Stimulated activated effector memory CD8-positive, alpha-beta T cell treated with anti-CD3 and anti-CD28 coated beads, Interleukin-12 subunit alpha, Interleukin-12 subunit beta, amount 100 ng/mL, for 72 hours (primary cell): ENCODE results near the gene PCDHB16.
"Not testable (repeated sequence)": the region's sequence is repeated elsewhere in the genome, so short reads cannot be mapped to it uniquely, and the experiment has no call there.

Experiments
- ATAC-seq: fragments of 150-1000 bp; cut with Tn5 transposase; 2 replicates; pipeline ENCODE4 v1.10.0; 2021
- DNase-seq, 2 donors: peaks; one replicate each; pipeline ENCODE4 v3.0.0; 2021 to 2022; ENCODE audit warnings: low spot score in 2 of 2
- H3K27ac Mint-ChIP-seq: one replicate; pipeline ENCODE4 v1.8.0; 2022; ENCODE audit warnings: mild to moderate bottlenecking, mixed read lengths
- H3K36me3 Mint-ChIP-seq: one replicate; pipeline ENCODE4 v1.8.0; 2022; ENCODE audit warnings: mild to moderate bottlenecking, mixed read lengths
- H3K4me1 Mint-ChIP-seq: one replicate; pipeline ENCODE4 v1.8.0; 2022; ENCODE audit warnings: mixed read lengths
- H3K4me3 Mint-ChIP-seq: one replicate; pipeline ENCODE4 v1.8.0; 2022; ENCODE audit warnings: mild to moderate bottlenecking, mixed read lengths
- H3K9me3 Mint-ChIP-seq: one replicate; pipeline ENCODE4 v1.8.0; 2022; ENCODE audit warnings: mixed read lengths

Gene PCDHB16

DNA sequence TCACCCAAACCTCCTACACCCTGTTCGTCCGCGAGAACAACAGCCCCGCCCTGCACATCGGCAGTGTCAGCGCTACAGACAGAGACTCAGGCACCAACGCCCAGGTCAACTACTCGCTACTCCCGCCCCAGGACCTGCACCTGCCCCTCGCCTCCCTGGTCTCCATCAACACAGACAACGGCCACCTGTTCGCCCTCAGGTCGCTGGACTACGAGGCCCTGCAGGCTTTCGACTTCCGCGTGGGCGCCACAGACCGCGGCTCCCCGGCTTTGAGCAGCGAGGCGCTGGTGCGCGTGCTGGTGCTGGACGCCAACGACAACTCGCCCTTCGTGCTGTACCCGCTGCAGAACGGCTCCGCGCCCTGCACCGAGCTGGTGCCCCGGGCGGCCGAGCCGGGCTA lies 18.9 kb downstream of the PCDHB16 start:
- not testable (repeated sequence) for H3K4me3 Mint-ChIP-seq, H3K4me1 Mint-ChIP-seq, H3K27ac Mint-ChIP-seq, DNase-seq, ATAC-seq, H3K36me3 Mint-ChIP-seq
- peaks cover 11% of the 10 kb centered on the region for H3K9me3 Mint-ChIP-seq

DNA sequence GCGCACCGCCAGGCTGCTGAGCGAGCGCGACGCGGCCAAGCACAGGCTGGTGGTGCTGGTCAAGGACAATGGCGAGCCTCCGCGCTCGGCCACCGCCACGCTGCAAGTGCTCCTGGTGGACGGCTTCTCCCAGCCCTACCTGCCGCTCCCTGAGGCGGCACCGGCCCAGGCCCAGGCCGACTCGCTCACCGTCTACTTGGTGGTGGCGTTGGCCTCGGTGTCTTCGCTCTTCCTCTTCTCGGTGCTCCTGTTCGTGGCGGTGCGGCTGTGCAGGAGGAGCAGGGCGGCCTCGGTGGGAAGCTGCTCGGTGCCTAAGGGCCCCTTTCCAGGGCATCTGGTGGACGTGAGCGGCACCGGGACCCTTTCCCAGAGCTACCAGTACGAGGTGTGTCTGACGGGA lies 19.5 kb downstream of the PCDHB16 start:
- not testable (repeated sequence) for DNase-seq, H3K4me3 Mint-ChIP-seq, H3K9me3 Mint-ChIP-seq, H3K27ac Mint-ChIP-seq, ATAC-seq, H3K36me3 Mint-ChIP-seq, H3K4me1 Mint-ChIP-seq

DNA sequence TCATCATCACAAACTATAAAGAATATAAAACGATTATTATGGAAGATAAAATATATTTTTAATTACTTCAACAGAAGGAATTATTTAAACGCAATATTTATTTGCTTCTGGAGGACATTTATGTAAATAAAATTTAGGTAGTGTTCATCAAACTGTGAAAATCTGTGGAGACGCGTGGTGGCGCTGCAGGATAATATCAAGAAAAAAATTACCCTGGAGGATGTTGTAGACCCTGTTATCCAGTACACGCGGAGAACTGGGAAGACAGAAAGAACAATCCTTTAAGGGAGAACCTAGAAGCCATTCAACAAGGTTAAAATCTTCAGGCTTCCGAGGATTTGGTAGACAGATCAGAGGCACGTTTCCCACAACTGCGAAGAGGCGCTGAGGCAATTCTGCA lies 26.3 kb downstream of the PCDHB16 start, which contains the start of gene PCDHB12:
Gene PCDHB12 (plus strand): TSS at position 242 of the 400 bp plus-strand sequence. CDS start 189 bp downstream, outside the sequence.
- H3K27ac Mint-ChIP-seq = no peak within 1 kb of the TSS
- no peaks in the 10 kb centered on the region for H3K4me1 Mint-ChIP-seq
- H3K4me3 Mint-ChIP-seq = no peak within 1 kb of the TSS
- no peaks in the 10 kb centered on the region for H3K36me3 Mint-ChIP-seq
- ATAC-seq = no peak
- H3K9me3 Mint-ChIP-seq = no peaks in the 10 kb centered on the region
- DNase-seq = no peak

- DNase-seq, H3K27ac Mint-ChIP-seq, H3K4me1 Mint-ChIP-seq, H3K9me3 Mint-ChIP-seq, H3K4me3 Mint-ChIP-seq, H3K36me3 Mint-ChIP-seq, ATAC-seq: not testable (repeated sequence)
Measured at GRCh38 chr5:141210281-141210680, 28.1 kb downstream of the PCDHB16 start.

DNA sequence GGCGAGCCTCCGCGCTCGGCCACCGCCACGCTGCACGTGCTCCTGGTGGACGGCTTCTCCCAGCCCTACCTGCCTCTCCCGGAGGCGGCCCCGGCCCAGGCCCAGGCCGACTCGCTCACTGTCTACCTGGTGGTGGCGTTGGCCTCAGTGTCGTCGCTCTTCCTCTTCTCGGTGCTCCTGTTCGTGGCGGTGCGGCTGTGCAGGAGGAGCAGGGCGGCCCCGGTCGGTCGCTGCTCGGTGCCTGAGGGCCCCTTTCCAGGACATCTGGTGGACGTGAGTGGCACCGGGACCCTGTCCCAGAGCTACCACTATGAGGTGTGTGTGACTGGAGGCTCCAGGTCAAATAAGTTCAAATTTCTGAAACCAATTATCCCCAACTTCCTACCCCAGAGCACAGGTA lies 28.7 kb downstream of the PCDHB16 start:
- not testable (repeated sequence) for H3K9me3 Mint-ChIP-seq, H3K27ac Mint-ChIP-seq, H3K4me3 Mint-ChIP-seq, DNase-seq, H3K4me1 Mint-ChIP-seq, H3K36me3 Mint-ChIP-seq, ATAC-seq

- ATAC-seq, H3K9me3 Mint-ChIP-seq, H3K4me1 Mint-ChIP-seq, H3K4me3 Mint-ChIP-seq, H3K36me3 Mint-ChIP-seq, H3K27ac Mint-ChIP-seq, DNase-seq: not testable (repeated sequence)
Measured at GRCh38 chr5:141213656-141214339, 31.6 kb downstream of the PCDHB16 start, which contains the start of gene PCDHB13. PCDHB13 (plus strand) TSS chr5:141213919; CDS start chr5:141214124, 205 bp downstream.

GRCh38 chr5:141214583-141214982 lies 32.4 kb downstream of the PCDHB16 start:
- H3K36me3 Mint-ChIP-seq, ATAC-seq: not testable (repeated sequence)

GRCh38 chr5:141215504-141215903 lies 33.3 kb downstream of the PCDHB16 start:
- not testable (repeated sequence) for H3K4me3 Mint-ChIP-seq, H3K4me1 Mint-ChIP-seq, H3K9me3 Mint-ChIP-seq

More at GRCh38 chr5:141214583-141214982, 32.4 kb downstream of the PCDHB16 start:
- not testable (repeated sequence) for H3K4me3 Mint-ChIP-seq, H3K27ac Mint-ChIP-seq, DNase-seq, H3K9me3 Mint-ChIP-seq, H3K4me1 Mint-ChIP-seq

DNA sequence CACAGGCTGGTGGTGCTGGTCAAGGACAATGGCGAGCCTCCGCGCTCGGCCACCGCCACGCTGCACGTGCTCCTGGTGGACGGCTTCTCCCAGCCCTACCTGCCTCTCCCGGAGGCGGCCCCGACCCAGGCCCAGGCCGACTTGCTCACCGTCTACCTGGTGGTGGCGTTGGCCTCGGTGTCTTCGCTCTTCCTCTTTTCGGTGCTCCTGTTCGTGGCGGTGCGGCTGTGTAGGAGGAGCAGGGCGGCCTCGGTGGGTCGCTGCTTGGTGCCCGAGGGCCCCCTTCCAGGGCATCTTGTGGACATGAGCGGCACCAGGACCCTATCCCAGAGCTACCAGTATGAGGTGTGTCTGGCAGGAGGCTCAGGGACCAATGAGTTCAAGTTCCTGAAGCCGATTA lies 33.8 kb downstream of the PCDHB16 start:
- not testable (repeated sequence) for ATAC-seq, H3K27ac Mint-ChIP-seq, DNase-seq, H3K36me3 Mint-ChIP-seq, H3K4me3 Mint-ChIP-seq, H3K4me1 Mint-ChIP-seq, H3K9me3 Mint-ChIP-seq

More at GRCh38 chr5:141215504-141215903, 33.3 kb downstream of the PCDHB16 start:
- not testable (repeated sequence) for ATAC-seq, H3K36me3 Mint-ChIP-seq, H3K27ac Mint-ChIP-seq, DNase-seq

DNA sequence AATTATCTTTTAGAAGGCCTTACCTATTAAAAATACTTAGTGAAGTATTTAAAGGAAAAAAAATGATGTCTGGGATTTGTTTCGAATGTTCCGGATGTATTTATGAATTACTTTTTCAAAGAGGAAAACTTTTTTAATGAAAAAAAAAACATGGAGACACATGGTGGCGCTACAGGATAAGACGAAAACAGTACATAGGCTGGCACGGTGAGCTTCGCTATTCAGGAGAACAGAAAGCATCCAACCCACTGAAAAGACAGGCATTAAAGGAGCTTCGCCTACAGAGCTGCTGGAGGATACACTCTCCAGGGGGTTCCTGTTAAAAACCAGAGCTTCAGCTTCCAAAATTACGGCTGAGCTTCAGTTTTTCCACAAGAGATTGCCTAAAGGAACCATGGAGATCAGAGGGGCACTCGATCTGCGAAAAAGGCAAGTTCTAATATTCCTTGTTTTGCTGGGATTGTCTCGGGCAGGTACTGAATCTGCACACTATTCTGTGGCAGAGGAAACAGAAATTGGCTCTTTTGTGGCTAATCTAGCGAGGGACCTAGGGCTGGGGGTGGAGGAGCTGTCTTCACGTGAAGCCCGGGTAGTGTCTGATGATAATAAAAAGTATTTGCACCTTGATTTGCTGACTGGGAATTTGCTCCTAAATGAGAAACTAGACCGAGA lies 41.1 kb downstream of the PCDHB16 start, which contains the start of gene PCDHB14:
Gene PCDHB14 (plus strand): TSS at position 232 of the 672 bp plus-strand sequence. CDS start 163 bp downstream, at position 395.
- no peaks in the 10 kb centered on the region for H3K4me1 Mint-ChIP-seq
- DNase-seq (no peak), ATAC-seq (no peak)
- H3K4me3 Mint-ChIP-seq = no peak within 1 kb of the TSS
- H3K9me3 Mint-ChIP-seq = peaks cover 2% of the 10 kb centered on the region
- no peak within 1 kb of the TSS for H3K27ac Mint-ChIP-seq
- no peaks in the 10 kb centered on the region for H3K36me3 Mint-ChIP-seq

GRCh38 chr5:141224844-141225243 lies 42.7 kb downstream of the PCDHB16 start:
- DNase-seq, ATAC-seq, H3K4me3 Mint-ChIP-seq, H3K4me1 Mint-ChIP-seq, H3K27ac Mint-ChIP-seq, H3K36me3 Mint-ChIP-seq, H3K9me3 Mint-ChIP-seq: not testable (repeated sequence)

- not testable (repeated sequence) for H3K36me3 Mint-ChIP-seq, H3K9me3 Mint-ChIP-seq, DNase-seq, H3K27ac Mint-ChIP-seq, H3K4me1 Mint-ChIP-seq, H3K4me3 Mint-ChIP-seq, ATAC-seq
Measured at GRCh38 chr5:141225421-141225820, 43.2 kb downstream of the PCDHB16 start.

GRCh38 chr5:141234109-141234667 lies 52.0 kb downstream of the PCDHB16 start:
- DNase-seq = no peak
- H3K4me3 Mint-ChIP-seq = no peak overlapping the region
- H3K27ac Mint-ChIP-seq = no peak overlapping the region
- H3K36me3 Mint-ChIP-seq = no peaks in the 10 kb centered on the region
- no peaks in the 10 kb centered on the region for H3K4me1 Mint-ChIP-seq
- H3K9me3 Mint-ChIP-seq = peaks cover 16% of the 10 kb centered on the region
- ATAC-seq = no peak
